SU-DHL-6 (cell line): ENCODE data around the gene UQCRFS1.
"Not testable (repeated sequence)": the region's sequence is repeated elsewhere in the genome, so short reads cannot be mapped to it uniquely, and the experiment has no call there.

Experiments used
- EZH2phosphoT487 ChIP-seq: fragments of 200-600 bp; sonication (generic), shearing (Covaris generic); conservative IDR thresholded peaks from 2 replicates; pipeline ENCODE4 v1.6.1; 2018; ENCODE audit warnings: mild to moderate bottlenecking, antibody characterized with exemption, low read length, moderate library complexity, mixed read lengths
- TF ChIP-seq, protein P1 (sequence below): fragments of 200-600 bp; sonication (generic); IDR thresholded peaks from one replicate; pipeline ENCODE4 v1.5.1; 2017; ENCODE audit warnings: antibody characterized with exemption, mild to moderate bottlenecking, low read length, moderate library complexity; ENCODE audit not compliant: insufficient read depth, poor library complexity, severe bottlenecking

GRCh38 chr19:29207403-29208187 is 5.4 kb downstream of the UQCRFS1 start:
- TF ChIP-seq, protein P1, sequence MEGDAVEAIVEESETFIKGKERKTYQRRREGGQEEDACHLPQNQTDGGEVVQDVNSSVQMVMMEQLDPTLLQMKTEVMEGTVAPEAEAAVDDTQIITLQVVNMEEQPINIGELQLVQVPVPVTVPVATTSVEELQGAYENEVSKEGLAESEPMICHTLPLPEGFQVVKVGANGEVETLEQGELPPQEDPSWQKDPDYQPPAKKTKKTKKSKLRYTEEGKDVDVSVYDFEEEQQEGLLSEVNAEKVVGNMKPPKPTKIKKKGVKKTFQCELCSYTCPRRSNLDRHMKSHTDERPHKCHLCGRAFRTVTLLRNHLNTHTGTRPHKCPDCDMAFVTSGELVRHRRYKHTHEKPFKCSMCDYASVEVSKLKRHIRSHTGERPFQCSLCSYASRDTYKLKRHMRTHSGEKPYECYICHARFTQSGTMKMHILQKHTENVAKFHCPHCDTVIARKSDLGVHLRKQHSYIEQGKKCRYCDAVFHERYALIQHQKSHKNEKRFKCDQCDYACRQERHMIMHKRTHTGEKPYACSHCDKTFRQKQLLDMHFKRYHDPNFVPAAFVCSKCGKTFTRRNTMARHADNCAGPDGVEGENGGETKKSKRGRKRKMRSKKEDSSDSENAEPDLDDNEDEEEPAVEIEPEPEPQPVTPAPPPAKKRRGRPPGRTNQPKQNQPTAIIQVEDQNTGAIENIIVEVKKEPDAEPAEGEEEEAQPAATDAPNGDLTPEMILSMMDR = not testable (repeated sequence)
- TF ChIP-seq EZH2phosphoT487 = not testable (repeated sequence)
